HG03432 (cell line): ENCODE data around the gene LILRA1.
"Not testable (repeated sequence)": the region's sequence is repeated elsewhere in the genome, so short reads cannot be mapped to it uniquely, and the experiment has no call there.

Experiments used
- ATAC-seq: cut with Tn5 transposase; IDR thresholded peaks from one replicate; pipeline ENCODE4 v1.9.1; 2021; ENCODE audit warnings: mild to moderate bottlenecking, moderate library complexity; ENCODE audit not compliant: unreplicated experiment

LILRA1 gene

DNA sequence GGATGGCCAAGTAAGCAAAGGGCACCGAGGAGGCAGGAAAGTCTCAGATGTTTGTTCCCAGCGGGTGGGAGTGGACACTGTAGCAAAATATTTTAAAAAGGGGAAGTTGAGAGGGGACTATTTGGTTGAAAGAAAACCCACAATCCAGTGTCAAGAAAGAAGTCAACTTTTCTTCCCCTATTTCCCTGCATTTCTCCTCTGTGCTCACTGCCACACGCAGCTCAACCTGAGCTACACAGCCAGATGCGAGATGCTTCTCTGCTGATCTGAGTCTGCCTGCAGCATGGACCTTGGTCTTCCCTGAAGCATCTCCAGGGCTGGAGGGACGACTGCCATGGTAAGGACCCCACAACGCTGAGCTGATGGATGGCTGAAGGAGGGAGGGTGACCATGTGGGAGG is at the start of gene LILRA1:
TSS of gene LILRA1 (plus strand) at position 188 of the 400 bp plus-strand sequence. CDS start 613 bp downstream, outside the sequence.
- ATAC-seq, result not testable (repeated sequence)

DNA sequence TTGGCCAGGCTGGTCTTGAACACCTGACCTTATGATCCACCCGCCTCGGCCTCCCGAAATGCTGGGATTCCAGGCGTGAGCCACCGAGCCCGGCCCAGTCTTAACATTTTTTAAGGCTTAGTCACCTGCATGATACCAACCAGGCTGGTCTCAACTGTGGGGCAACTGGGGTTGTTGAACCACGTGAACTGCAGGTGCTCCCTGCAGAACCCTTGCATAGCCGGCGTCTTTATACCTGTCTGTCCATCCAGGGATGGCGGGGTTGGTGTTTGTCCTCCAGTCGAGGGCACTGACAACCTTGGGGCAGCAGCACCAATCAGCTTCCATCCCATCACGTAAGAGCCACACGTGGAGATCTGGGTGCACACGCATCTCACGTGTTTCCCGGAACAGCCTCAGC is 44.6 kb upstream of the LILRA1 start:
- ATAC-seq, result no peak

DNA sequence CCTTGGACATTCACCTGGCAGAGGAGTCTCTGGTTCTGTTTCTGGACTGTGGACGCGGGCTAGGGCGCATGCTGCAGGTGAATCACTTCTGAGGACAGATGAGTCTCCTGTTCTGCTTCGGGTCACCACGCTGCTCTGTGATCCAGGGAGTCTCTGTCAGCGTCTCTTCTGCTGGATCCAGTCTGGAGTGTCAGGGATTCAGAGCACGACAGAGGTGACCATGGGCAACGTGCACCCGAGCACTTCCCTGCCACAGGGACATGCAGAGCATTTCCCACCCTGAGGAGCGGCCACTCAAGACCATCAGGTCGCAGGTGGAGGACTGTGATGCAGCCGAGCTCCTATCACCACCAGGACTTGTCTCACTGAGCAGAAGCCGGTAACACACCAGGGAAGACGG is 44.2 kb upstream of the LILRA1 start:
- no peak for ATAC-seq

DNA sequence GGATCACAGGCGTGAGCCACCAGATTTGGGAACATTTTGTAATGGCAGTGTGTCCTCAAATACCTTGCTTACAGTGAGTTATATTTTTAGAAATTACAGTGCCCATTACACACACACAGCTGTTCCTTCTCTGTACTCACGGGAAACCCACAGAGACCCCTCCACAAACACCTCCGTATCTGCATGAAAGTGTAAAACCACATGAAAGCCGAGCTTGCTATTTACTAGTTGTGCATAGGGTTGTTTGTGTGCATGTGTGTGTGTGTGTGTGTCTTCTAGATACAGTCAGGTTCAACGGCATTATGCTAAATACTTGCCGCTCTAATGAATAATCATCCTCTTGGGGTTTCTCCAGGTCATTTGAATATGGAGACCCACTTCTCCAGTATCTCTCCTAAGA is 42.1 kb upstream of the LILRA1 start:
- ATAC-seq, result peak; percentile 45

DNA sequence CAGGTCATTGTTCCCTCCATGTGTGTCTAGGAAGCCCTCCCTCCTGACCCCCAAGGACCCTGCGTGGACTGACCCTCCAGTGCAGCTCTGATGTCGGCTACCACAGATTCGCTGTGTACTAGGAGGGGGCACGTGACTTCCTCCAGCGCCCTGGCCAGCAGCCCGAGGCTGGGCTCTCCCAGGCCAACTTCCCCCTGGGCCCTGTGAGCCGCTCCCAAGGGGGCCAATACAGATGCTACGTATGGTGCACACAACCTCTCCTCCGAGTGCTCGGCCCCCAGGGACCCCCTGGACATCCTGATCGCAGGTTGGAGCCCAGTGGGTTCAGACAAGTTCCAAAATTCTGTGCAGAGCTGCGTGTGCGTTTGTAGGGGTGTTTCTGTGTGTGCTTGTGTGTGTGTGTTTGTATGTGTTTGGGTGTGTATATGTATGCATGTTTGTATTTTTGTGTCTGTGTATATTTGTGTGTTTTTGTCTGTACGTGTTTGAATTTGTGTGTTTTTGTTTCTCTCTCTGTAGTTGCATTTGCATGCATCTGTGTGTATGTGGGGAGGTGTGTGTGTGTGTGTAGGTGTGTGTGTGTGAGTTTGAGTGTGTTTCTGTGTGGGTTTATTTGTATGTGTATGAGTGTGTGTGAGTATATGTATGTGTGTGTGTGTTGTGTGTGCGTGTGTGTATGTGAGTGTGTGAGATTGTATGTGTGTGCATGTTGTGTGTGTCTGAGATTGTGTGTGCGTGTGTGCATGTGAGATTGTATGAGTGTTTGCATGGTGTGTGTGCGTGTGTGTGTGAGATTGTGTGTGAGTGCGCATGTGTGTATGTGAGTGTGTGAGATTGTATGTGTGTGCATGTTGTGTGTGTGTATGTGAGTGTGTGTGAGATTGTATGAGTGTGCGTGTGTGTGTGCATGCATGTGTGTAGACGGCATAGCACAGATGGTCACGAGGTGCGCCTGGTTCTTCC is 41.2 kb upstream of the LILRA1 start:
- ATAC-seq, result peak; percentile 48

DNA sequence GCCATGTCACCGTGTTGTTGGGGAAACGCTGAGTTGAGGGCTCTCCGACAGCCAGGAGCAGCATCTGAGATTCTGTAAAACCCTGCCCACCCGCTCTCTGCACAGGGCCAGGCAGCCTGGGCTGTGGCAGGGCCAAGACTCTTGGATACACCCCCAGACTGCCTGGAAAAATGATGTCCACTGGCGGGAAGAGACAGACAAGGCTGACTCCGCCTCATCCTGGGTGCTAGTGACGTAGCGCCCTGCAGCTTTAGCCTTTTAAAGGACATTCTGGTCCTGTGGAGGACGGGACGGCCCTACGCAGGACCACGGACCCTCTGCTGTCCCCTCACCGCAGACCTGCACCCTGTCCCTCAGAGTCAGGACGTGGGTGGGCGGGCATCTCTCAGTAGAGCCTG is 40.5 kb upstream of the LILRA1 start:
- ATAC-seq, result no peak

DNA sequence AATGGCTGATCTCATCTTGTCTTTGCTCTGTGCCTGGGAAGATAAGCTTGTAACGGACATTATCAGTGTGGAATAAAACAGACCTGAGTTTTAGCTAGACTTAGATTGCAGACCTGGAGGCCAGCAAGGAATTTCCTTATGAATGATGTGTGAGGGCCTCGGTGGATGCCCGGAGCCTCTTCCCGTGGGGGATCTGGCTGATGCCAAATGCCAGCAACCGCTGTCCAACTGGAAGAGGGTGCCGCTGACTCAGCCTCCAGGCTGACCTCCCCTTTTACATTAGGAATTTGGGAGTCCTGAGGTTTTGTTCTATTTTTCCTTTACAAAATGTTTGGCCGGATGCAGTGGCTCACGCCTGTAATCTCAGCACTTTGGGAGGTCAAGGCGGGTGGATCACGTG is 39.4 kb upstream of the LILRA1 start:
- ATAC-seq, result no peak

DNA sequence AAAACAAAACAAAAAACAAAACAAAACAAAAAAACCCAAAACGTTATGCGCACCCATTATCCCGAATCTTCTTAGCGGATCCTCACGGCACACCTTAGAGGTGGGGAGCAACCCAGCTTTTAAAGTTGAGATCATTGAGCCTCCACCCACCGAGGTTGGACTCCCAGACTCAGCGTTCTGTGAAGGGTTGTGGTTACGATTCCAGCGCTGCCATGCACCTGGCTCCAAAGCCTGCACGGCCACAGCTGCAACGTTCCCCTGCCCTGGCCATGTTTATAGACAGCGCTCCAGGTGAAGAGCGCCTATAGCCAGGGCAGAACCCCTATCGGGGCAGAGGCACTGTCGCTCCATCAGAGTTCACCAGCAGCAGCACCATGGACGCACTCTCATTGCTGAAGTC is 38.5 kb upstream of the LILRA1 start:
- ATAC-seq, result no peak

DNA sequence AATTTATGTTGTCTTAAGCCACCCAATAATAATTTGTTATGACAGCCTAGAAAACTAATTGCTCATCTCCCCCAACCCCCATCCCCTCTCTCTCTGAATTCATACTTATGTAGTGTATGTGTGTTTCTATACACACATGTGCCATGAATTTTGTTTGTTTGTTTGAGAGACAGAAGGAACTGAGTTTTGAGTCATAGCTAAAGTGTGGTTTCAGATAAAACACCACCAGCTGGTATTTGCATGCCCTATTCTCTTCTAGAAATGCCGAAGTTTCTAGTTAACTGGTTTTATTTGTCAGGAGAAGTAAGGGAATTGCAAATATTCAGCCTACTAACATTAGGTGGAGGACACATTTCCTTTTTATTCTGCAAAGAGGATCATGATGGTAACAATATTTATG is 37.2 kb upstream of the LILRA1 start:
- no peak for ATAC-seq

DNA sequence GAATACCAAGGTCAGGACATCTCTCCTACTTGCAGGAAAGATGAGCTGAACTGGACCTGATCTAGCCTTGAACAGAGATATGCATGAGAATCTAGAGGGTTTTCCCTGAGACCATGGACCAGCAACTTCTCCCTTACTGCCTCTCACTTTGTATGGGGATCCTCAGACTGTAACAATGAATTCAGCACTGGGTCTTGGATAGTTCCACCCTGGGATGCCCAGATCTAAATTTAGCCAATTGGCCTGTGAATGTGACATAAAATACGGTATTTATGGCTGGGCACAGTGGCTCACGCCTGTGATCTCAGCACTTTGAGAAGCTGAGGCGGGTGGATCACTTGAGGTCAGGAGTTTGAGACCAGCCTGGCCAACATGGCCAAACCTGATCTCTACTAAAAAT is 35.1 kb upstream of the LILRA1 start:
- ATAC-seq, result no peak

DNA sequence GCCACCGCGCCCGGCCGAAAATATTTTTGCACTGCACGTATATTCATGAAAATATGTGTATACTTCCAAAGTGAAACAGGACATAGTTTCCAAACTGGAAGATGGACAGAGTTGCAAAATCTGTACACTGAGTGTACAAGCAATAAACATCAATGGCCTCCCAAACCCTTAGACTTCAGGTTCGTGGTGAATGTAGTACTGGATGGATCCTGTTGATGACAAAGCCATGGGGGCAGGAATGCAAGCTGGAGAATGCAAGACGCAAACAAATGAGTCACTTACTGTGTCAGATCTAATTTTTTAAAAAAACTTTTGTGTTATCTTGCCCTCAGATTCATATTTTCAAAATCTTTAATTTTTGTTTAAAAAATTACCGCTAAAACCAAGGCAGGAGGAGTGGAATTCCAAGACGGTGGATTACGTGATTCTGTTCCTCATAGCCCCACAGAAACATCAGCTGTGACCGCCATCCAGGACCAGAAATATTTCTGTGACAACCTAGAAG is 32.5 kb upstream of the LILRA1 start:
- ATAC-seq, result no peak

DNA sequence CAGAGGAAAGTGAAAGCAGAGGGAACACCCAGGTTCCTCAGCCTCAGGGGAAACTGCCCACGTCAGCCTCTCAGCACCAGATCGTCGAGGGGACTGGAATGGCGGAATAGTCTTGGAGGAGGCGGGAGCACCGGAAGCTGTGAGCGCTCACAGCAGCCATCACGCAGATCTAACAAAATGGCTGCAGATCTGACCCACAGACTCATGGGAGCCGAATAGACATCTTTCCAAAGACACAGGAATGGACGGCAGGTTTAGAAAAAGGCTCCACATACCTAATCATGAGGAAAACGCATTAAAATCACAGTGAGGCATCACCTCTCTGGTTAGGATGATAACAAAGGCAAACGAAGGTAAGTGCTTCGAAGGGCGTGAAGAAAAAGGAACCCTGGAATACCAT is 31.6 kb upstream of the LILRA1 start:
- no peak for ATAC-seq

DNA sequence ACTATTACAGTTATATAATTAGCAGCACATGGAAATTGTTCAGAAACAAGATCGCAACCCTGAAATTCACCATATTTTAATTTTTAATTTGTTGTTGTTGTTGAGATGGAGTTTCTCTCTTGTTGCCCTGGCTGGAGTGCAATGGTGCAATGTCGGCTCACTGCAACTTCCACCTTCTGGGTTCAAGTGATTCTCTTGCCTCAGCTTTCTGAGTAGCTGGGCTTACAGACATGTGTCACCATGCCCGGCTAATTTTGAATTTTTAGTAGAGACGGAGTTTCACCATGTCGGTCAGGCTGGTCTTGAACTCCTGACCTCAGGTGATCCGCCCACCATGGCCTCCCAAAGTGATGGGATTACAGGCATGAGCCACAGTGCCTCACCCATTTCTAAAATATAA is 30.2 kb upstream of the LILRA1 start:
- not testable (repeated sequence) for ATAC-seq

DNA sequence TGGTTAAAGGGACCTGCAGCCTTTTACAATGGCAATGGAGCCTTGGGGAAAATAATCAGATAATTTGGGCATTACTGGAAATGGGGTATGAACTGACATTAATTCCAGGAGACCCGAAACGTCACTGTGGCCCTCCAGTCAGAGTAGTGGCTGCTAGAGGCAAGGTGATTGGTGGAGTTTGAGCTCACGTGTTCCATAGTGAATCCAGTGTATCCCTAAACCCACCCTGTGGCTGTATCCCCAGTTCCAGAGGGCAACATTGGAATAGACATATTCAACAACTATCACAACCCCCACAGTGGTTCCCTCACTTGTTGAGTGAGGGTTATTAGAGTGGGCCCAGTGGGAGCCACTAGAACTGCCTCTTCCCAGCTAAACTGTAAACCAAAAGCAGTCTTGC is 23.1 kb upstream of the LILRA1 start:
- ATAC-seq, result no peak

DNA sequence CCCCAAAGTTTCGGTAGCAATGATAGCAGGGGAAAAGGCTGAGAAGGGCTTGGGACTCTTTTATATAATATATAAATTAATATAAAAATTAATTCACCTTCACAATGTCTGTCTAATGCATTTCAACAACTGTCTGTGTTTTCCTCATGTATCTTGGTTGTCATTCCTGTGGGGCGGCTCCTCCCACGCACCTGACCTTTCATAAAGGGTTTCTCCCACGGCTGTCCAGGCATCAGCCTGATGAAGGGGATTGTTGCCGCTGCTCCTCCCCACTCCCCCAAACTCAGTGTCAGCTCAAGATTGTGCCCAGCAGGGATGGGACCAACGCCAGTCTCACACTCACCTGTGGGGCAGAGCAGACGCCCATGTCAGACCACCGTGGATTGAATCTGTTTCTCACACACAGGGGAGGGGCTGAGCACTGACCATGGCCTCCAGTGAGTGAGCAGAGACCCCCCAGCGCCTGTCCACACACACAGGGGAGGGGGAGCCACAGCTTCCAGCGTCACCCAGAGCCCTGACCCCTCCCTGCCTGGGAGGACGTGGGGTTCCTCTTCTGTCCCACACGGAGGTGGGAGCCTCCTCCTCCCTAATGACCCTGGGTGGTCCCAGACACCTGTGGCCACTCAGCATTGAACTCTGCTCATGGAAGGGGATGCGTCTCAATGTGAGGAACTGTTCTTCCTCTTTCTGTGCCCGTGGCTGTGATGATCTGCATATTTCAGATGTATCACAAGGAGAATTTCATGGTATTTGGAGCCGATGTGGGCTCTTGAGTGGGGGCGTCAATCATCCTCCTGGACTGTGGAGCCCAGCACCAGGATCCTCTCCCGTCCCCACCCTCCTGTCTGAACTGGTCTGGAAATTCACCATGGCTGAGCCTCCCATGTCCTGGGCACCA is 21.5 kb upstream of the LILRA1 start:
- not testable (repeated sequence) for ATAC-seq

DNA sequence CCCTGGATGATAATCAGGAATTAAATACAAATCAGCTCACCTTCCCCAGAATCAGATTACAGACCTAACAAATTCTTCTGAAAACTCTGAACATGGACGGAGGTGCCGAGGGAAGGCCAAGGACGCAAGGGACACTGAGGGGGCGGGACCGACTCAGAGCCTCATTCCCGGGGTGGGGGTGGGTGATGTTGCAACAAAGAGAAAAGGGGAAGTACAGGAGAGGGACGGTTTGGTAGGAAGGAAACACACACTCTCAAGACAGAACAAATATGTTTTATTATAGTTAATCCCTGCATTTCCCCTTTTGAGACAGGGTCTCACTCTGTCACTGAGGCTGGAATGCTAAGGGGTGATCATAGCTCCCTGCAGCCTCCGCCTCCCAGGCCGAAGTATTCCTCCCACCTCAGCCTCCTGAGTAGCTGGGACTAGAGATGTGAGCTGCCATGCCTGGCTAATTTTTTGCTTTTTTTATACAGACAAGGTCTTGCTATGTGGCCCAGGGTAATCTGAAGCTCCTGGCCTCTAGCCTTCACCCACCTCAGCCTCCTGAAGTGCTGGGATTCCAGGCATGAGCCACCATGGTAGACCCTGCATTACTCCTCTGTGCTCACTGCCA is 20.6 kb upstream of the LILRA1 start:
- no peak for ATAC-seq

DNA sequence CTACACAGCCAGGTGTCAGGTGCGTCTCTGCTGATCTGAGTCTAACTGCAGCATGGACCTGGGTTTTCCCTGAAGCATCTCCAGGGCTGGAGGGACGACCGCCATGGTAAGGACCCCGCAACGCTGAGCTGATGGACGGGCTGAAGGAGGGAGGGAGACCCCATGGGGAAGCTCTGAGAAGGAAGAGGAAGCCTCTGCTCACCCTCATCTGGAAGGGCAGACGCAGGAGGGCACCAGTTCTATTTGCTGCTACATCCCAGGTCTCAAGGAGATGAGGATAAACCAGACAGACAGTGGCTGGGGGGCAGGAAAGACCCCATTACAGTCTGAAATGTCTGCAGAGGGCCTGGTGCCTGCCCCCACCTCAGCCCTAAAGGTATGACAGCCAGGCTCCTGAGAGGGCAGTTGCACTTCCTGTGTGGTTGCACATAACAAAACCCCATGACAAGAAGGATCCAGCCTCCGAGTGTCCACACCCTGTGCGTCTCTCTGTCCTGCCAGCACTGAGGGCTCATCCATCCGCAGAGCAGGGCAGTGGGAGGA is 20.0 kb upstream of the LILRA1 start, which contains the start of gene LILRA2:
TSS of gene LILRA2 (plus strand) at position 461 of the 543 bp plus-strand sequence. CDS start 89 bp downstream, outside the sequence.
- peak; percentile 53 for ATAC-seq

DNA sequence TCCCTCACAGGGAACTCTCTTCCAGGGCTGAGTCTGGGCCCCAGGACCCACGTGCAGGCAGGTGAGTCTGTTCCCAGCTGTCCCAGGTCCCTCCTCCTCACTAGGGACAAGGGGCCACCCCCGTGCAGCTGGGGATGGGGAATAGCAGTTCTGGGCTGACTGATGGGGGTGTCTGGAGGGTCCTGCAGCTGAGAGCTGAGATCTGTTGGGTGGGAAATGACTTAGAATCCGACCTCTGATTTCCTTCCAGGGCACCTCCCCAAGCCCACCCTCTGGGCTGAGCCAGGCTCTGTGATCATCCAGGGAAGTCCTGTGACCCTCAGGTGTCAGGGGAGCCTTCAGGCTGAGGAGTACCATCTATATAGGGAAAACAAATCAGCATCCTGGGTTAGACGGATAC is 19.4 kb upstream of the LILRA1 start:
- ATAC-seq, result no peak

DNA sequence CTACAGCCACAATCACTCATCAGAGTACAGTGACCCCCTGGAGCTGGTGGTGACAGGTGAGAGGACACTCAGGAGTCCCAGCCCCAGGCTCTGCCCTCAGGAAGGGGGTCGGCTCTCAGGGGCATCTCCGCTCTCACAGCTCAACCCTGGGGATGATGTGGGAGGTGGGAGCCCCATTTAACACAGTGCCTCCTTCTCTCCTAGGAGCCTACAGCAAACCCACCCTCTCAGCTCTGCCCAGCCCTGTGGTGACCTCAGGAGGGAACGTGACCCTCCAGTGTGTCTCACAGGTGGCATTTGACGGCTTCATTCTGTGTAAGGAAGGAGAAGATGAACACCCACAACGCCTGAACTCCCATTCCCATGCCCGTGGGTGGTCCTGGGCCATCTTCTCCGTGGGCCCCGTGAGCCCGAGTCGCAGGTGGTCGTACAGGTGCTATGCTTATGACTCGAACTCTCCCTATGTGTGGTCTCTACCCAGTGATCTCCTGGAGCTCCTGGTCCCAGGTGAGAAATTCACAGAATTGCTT is 18.8 kb upstream of the LILRA1 start:
- no peak for ATAC-seq

DNA sequence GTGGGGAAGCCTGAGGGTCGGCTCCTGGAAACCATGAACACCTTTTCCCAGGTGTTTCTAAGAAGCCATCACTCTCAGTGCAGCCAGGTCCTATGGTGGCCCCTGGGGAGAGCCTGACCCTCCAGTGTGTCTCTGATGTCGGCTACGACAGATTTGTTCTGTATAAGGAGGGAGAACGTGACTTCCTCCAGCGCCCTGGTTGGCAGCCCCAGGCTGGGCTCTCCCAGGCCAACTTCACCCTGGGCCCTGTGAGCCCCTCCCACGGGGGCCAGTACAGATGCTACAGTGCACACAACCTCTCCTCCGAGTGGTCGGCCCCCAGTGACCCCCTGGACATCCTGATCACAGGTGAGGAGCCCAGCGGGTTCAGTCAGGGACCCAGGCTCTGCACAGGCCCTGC is 18.2 kb upstream of the LILRA1 start:
- not testable (repeated sequence) for ATAC-seq
